Measurements from ENCODE around the gene EPB41L3.

EPB41L3 gene

GRCh38 chr18:5395860-5396448 is 147.8 kb downstream of the EPB41L3 start:
- no peak for DNase-seq (ENCODE audit: extremely low read depth, insufficient read length)
- H3K36me3 ChIP-seq (ENCODE audit: control insufficient read depth, insufficient read depth, low read length): no peaks in the 10 kb centered on the region
- no peak overlapping the region for H3K4me3 ChIP-seq (replicated peaks; ENCODE audit: low read depth, low read length)
- no peaks in the 10 kb centered on the region for H3K27me3 ChIP-seq (replicated peaks; ENCODE audit: control insufficient read depth, insufficient read depth, low read length)
- TF ChIP-seq, protein P1, sequence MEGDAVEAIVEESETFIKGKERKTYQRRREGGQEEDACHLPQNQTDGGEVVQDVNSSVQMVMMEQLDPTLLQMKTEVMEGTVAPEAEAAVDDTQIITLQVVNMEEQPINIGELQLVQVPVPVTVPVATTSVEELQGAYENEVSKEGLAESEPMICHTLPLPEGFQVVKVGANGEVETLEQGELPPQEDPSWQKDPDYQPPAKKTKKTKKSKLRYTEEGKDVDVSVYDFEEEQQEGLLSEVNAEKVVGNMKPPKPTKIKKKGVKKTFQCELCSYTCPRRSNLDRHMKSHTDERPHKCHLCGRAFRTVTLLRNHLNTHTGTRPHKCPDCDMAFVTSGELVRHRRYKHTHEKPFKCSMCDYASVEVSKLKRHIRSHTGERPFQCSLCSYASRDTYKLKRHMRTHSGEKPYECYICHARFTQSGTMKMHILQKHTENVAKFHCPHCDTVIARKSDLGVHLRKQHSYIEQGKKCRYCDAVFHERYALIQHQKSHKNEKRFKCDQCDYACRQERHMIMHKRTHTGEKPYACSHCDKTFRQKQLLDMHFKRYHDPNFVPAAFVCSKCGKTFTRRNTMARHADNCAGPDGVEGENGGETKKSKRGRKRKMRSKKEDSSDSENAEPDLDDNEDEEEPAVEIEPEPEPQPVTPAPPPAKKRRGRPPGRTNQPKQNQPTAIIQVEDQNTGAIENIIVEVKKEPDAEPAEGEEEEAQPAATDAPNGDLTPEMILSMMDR (IDR thresholded peaks at IDR 0.05; ENCODE audit: insufficient read depth, low read length, poor library complexity, severe bottlenecking): no peak

- no peak overlapping the region for H3K4me3 ChIP-seq (replicated peaks; ENCODE audit: low read depth, low read length)
- TF ChIP-seq, protein P1 (IDR thresholded peaks at IDR 0.05; ENCODE audit: insufficient read depth, low read length, poor library complexity, severe bottlenecking): no peak
- no peak for DNase-seq (ENCODE audit: extremely low read depth, insufficient read length)
- no peaks in the 10 kb centered on the region for H3K36me3 ChIP-seq (ENCODE audit: control insufficient read depth, insufficient read depth, low read length)
- H3K27me3 ChIP-seq (replicated peaks; ENCODE audit: control insufficient read depth, insufficient read depth, low read length): no peaks in the 10 kb centered on the region
Measured at GRCh38 chr18:5393779-5394178, 150.0 kb downstream of the EPB41L3 start.

DNA sequence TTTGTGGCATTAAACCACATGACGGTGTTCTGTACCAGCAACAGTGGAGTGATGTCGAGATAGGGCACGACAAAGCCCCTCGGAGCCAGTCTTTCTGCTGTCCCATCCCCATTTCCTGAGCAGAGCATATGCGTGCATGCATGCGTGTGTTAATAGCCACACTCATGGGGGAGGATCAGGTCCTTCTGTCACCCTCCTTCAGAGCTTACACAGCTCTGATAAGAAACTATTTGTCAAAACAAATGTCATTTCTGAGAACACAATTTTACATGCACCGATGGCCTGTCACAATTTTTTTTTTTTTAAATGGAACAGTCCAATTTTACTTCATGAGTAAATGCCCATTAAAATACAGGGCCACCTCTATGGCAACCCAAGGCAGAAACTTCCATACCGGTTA is 152.4 kb downstream of the EPB41L3 start:
- DNase-seq (ENCODE audit: extremely low read depth, insufficient read length): no peak
- H3K36me3 ChIP-seq (ENCODE audit: control insufficient read depth, insufficient read depth, low read length): no peaks in the 10 kb centered on the region
- H3K27me3 ChIP-seq (replicated peaks; ENCODE audit: control insufficient read depth, insufficient read depth, low read length): no peaks in the 10 kb centered on the region
- no peak overlapping the region for H3K4me3 ChIP-seq (replicated peaks; ENCODE audit: low read depth, low read length)
- TF ChIP-seq, protein P1 (IDR thresholded peaks at IDR 0.05; ENCODE audit: insufficient read depth, low read length, poor library complexity, severe bottlenecking): no peak

DNA sequence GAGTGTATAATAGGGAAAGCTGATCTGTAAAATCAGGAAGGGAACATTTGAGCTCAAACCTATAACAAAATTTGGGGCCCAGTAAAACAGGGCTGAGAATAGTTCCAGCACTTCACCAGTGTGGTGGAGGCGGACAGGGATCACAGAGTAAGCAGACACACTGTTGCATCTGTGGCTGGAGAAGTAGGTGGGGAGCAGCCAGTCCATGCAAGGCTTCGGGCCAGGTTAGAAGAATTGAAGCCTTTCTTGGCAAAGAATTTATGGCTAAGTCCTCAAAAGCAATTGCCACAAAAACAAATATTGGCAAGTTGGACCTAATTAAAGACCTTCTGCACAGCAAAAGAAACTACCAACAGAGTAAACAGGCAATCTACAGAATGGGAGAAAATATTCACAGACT is 154.4 kb downstream of the EPB41L3 start:
- TF ChIP-seq, protein P1 (IDR thresholded peaks at IDR 0.05; ENCODE audit: insufficient read depth, low read length, poor library complexity, severe bottlenecking): no peak
- no peak overlapping the region for H3K4me3 ChIP-seq (replicated peaks; ENCODE audit: low read depth, low read length)

DNA sequence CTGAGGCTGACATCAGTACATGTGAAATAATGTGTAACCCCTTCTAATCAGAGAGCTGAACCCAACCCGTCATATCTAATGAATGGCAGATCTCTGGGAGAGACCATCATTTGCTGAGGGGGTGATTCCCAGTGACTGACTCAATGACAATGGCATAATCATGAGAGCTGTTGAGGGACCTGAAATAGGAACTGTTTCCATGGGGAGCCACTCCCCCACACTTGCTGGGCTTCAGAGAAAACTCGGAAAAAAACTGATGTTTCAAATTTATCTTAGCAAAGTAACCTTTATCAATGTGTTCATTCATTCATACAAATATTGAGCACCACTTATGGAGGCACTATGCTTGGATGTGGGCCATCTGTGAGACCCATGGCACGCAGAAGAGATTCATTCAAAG is 154.9 kb downstream of the EPB41L3 start:
- Histone ChIP-seq H3K27me3 (replicated peaks; ENCODE audit: control insufficient read depth, insufficient read depth, low read length) (no peaks in the 10 kb centered on the region), H3K36me3 (ENCODE audit: control insufficient read depth, insufficient read depth, low read length) (no peaks in the 10 kb centered on the region), H3K4me3 (replicated peaks; ENCODE audit: low read depth, low read length) (no peak overlapping the region)
- TF ChIP-seq, protein P1 (IDR thresholded peaks at IDR 0.05; ENCODE audit: insufficient read depth, low read length, poor library complexity, severe bottlenecking): no peak
- DNase-seq (ENCODE audit: extremely low read depth, insufficient read length): no peak

More for the DNA sequence above, 154.4 kb downstream of the EPB41L3 start:
- Histone ChIP-seq H3K36me3 (ENCODE audit: control insufficient read depth, insufficient read depth, low read length) (no peaks in the 10 kb centered on the region), H3K27me3 (replicated peaks; ENCODE audit: control insufficient read depth, insufficient read depth, low read length) (no peaks in the 10 kb centered on the region)
- no peak for DNase-seq (ENCODE audit: extremely low read depth, insufficient read length)

DNA sequence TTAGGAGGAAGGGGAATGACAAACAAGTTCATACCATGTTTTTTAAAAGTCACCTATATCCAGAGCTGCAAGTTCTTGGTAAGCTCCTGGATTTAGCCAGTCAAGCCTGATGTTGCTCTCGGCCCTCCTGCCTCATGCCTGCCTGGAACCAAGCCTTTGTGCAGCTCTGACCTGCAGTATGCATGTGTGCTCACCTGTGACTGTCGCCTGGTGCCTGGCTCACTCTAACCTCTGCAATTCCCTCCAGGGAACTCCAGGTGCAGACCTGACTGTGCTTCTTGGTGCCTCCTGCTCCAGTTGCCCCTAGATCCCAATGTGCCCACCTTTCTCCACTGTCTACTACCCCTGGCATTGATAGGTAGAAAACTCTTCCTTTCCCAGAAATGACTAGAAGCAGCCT is 163.2 kb downstream of the EPB41L3 start:
- Histone ChIP-seq H3K27me3 (replicated peaks; ENCODE audit: control insufficient read depth, insufficient read depth, low read length) (no peaks in the 10 kb centered on the region), H3K4me3 (replicated peaks; ENCODE audit: low read depth, low read length) (no peak overlapping the region), H3K36me3 (ENCODE audit: control insufficient read depth, insufficient read depth, low read length) (no peaks in the 10 kb centered on the region)
- TF ChIP-seq, protein P1 (IDR thresholded peaks at IDR 0.05; ENCODE audit: insufficient read depth, low read length, poor library complexity, severe bottlenecking): no peak
- no peak for DNase-seq (ENCODE audit: extremely low read depth, insufficient read length)

Data from GM06990 (cell line).